CD4-positive, alpha-beta T cell treated with Interleukin-12 subunit alpha and Interleukin-12 subunit beta, for 1 hour (primary cell): ENCODE data around the gene TMEM181.
"Not testable (repeated sequence)": the region's sequence is repeated elsewhere in the genome, so short reads cannot be mapped to it uniquely, and the experiment has no call there.

Experiments
- DNase-seq: peaks from one replicate; pipeline ENCODE4 v3.0.0-alpha.2; 2020

Gene TMEM181, protein sequence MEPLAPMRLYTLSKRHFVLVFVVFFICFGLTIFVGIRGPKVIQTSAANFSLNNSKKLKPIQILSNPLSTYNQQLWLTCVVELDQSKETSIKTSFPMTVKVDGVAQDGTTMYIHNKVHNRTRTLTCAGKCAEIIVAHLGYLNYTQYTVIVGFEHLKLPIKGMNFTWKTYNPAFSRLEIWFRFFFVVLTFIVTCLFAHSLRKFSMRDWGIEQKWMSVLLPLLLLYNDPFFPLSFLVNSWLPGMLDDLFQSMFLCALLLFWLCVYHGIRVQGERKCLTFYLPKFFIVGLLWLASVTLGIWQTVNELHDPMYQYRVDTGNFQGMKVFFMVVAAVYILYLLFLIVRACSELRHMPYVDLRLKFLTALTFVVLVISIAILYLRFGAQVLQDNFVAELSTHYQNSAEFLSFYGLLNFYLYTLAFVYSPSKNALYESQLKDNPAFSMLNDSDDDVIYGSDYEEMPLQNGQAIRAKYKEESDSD

DNA sequence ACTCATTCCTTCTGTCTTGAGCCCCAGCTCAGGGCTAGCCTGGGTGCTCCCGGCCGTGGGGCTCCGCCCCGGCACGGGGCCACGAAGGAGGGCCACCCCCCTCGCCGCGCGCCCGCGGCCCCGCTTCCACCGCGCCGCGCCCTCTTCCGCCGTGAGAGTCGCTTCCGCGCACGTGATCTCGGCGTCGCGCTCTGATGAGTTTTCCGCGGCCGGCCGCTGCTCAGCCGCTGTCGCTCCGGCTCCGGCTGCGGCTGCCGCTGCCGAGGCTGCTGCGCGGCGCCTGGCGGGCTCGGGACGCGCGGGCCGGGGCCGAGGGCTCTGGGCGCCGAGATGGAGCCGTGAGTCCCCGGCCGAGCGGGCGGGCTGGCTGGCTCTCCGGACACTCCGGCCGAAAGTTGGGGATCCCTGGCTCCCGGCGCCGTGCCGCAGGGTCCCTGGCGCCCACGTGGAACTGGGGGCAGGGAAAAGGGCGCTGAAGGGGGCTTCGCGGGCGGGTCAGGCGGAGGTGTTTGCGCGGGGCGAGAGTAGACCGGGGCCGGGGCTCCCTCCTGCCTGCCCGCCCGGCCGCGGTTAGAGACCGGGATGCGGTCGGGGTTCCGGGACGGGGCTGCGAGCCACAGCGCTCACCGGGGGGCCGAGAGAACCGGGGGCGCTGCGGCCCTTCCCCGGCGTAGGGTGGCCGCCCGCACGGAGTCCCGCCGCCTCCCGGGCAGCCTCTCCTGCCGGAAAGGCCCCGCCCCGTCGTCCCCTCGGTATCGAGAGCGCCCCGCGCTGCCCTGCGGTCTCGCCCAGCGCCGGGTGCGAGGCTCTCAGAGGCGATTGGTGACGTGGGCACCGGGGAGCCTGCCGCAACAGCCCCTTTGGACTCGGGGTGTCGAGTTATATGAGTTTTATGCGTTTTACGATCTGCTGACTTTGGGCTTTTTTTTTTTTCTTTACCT, at the start of gene TMEM181:
Gene TMEM181 (plus strand): TSS at position 197 of the 941 bp plus-strand sequence. CDS start 134 bp downstream, at position 331.
- peak; percentile 90 for DNase-seq

DNA sequence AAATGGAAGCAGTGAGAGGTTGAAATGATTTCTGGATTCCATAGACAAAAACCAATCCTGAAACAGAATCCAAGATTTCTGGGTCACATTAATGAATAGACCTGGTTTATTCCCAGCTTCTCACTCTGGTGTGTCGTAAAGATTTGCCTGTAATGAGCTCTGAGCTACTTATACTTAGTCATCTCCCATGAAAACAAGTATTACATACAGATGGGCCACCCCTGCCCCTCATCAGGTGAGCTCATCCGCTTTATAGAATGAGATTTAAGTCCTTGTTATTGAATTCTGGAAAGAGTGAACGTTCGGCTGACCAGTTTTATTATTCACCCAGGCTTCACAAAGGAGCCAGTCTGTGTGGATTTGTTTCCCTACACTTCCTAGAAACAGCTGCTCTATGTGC, 47.1 kb upstream of the TMEM181 start:
- no peak for DNase-seq

DNA sequence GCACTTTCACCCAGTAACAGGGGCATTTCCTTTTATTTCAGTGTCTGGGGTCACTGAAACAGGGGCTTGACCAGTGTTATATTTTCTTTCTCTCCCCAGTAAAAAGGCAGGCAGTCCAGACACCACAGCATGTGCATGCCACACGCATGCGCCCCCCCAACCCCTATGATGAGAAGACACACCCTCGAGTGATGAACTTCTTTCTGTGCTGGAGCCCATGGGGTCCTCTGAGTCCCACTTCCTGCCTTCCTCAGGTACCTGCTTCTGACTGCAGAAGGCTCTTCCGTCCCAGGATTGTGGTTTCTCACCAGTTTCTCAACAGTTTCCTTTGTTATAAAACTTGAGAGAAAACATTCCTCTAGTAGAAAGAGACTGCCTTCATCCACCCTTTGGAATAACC, 45.7 kb upstream of the TMEM181 start:
- peak; percentile 5 for DNase-seq

DNA sequence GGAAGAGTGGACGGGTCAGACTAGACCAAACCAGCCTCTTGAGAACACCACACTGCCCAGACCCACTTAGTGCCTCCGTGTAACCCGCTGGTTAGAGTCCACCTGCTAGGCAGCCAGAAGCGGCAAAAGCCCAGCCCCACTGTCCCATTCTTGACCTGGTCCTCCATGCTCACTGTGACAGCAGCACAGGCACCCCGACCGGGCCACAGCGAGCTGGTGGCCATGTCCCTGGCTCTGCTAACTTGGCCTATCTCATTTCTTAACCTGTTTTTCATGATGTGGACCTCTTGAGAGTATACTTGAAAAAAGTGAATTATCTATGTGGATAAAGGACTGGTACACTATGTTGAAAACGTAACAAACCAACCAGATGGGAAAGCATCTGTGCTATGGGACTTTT, 44.9 kb upstream of the TMEM181 start:
- no peak for DNase-seq

DNA sequence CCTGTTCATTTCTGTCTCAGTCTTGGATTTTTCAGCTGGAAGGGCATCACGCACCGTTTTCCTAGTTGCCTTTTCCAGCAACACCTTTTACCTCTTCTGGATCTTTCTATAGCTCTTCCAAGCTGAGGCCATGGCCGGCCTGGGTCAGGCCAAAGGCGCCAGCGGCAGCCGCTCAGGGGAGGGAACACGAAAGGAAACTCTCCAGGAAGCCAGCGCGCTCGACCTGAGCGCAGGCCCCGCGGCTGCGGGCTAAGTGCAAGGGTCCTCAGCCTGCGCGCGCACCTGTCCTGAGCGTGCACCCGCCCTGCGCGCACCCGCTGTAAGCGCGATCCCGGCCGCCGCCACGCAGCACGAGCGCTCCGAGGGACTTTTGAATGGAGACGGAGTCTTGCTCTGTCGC, 43.8 kb upstream of the TMEM181 start:
- DNase-seq = no peak

DNA sequence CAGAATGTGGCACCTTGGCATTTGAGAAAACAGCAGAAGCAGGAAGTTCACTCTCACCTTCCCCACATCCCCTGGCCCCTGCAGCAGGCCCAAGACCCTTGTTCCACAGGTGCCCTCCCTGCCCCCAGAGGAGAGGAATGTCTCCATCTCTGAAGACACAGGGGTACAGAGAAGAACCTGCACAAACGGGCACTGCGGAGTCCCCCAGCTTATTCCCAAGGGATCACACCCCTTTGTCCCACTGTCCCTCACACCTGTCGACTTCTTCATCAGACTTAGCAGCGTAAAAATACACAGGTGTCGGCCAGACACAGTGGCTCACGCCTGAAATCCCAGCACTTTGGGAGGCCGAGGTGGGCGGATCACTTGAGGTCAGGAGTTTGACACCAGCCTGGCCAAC, 42.9 kb upstream of the TMEM181 start:
- no peak for DNase-seq

DNA sequence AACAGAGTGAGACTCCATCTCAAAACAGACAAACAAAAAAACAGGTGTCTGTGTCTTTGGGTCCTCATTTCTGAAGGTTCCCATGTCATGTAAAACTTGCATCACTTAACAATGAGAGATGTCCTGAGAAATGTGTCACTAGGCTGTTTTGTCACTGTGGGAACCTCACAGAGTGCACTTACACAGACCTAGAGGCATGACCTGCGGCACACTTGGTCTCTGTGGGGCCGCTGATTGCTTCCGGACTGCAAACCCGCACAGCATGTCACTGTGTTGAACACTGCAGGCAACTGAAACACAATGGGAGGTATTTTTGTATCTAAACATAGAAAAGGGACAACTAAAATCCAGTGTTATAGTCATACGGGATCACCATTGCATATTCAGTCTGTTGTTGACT, 42.3 kb upstream of the TMEM181 start:
- DNase-seq = peak; percentile 5

DNA sequence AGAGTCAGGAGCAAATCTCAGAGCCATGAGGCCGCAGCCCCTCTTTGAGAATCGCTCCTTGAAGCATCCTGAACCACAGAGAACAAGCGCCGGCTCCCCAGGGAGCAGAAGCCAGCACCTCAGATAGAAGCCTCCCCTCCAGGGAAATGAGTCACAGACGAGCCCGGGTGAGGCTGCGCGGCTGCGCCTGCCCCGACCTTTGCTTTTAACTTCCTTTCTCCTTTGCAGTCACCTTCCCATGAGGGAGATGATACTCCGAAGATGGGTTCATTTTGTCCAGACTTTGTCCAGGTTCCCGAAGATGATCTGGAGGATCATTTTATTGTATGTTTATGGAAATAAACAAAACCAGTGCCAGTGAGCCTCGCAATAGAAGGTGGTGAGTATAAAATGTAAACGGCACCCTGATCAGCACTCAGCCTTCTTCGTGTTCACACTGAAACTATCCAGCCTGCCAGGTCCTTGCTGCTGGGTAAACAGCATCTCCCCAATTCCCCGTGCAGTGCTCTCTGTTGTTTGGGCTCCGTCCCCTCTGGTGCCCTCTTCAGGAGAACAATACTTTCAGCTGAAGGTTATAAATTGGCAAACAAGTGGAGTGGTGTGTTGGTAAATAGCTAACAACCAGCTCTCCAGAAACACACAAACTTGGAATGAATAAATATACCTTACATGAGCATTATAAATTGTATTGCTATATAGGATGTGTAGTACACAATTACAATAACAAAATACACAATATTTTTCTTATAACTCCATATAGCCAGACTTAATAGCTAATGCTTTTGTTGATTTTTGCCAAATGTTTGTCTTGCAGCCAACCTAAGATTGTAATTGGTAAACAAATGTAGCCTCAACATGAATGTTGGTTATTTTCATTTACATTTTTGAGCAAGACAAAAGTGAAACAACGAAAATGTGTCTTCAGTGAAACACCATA, 41.4 kb upstream of the TMEM181 start:
- DNase-seq = peak; percentile 69

DNA sequence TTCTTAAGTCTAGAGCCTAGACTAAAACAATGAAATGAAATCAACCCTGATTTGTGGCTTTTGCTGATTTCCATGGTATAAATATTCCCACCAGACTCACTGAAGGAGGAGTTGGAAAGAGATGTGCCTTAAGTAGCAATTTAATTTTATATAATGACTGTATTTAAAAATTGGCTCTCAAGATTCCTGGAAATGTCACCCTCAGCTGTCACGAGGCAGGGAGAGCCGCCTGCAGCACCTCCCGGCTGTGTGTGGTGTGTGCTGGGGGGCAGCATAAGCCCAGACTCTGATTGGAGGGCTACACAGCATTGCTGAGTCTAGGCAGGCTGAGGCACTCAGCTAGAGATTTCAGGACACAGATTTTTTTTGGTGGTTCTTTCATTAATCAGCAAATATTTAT, 40.6 kb upstream of the TMEM181 start:
- no peak for DNase-seq

DNA sequence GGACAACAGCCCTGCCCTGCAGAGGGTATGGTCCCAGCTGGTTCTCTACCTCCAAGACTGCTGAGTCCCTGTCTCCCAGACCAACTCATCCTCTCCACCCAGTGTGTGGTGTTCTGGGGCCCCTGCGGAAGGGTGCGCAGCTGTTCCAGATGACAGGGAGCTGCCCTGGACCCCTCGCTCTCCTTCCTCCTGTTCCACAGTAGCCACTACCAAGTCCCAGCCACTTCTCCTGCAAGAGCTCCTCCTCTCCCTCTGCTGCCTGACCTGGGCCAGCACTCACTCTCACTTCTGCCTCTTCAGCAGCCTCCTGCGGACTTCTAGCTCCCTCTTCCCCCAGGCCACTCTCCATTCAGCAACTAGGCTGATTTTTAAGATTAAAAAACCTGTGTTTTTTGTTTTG, 40.1 kb upstream of the TMEM181 start:
- DNase-seq = no peak

DNA sequence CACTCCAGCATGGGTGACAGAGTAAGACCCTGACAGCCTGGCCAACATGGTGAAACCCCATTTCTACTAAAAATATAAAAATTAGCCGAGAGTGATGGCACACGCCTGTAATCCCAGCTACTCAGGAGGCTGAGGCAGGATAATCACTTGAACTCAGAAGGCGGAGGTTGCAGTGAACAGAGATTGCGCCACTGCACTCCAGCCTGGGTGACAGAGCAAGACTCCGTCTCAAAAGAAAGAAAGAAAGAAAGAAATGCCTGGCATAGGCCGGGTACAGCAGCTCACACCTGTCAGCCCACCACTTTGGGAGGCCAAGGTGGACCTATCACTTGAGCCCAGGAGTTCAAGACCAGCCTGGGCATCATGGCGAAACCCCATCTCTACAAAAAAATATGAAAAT, 38.9 kb upstream of the TMEM181 start:
- not testable (repeated sequence) for DNase-seq

DNA sequence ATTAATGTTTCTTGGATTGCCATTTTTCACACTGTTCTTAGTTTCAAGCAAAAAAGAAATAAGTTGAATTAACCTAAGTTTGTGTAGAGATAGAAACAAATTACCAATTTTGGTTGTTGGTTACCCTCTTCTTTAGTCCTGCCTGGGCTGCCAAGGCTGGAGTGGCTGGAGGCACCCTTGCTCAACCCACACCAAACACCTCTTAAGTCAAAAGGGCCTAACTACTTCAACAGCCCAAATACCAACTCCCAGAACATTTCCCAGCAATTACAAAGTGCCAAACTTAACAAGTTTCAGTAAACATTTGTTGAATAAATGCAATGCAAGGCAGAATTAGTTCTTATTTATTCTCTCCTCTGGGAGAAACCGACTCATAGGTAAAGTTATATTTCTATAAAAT, 38.1 kb upstream of the TMEM181 start:
- no peak for DNase-seq

DNA sequence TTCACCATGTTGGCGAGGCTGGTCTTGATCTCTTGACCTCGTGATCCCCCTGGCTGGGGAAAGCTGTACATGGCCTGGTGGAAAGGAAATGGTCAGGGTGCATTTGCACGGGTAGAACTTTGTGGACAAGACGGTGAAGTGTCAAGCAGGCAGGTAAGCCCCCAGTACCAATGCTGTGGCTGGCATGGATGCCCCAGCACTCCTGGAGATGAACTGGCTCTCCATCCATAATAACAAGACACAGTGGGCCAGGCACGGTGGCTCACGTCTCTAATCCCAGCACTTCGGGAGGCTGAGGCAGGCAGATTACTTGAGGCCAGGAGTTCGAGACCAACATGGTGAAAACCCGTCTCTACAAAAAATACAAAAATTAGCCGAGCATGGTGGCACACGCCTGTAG, 37.3 kb upstream of the TMEM181 start:
- no peak for DNase-seq

DNA sequence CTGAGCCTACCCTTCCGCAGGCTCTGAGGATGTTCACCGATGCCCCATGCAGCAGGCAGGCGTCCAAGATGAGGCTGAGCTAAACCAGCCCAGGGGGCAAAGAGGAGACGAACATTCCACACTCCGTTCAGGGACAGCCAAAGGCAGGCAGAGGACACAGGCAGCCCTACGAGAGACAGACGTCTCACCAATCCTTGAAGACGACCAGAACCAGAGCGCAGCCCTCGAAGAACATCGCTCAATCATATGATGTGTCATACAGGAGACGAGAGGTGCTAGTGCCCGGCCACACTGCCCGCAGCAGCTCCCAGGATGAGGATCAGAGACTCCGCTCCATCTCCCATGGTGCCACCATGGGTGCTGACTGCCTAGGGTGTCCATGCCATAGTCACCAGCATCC, 35.6 kb upstream of the TMEM181 start:
- DNase-seq = no peak

DNA sequence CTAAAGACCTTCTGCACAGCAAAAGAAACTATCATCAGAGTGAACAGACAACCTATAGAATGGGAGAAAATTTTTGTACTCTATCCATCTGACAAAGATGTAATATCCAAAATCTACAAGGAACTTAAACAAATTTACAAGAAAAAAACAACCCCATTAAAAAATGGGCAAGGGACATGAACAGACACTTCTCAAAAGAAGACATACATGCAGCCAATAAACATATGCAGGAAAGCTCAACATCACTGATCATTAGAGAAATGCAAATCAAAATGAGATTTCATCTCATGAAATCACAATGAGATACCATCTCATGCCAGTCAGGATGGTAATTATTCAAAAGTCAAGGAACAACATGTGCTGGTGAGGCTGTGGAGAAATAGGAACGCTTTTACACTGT, 32.0 kb upstream of the TMEM181 start:
- DNase-seq = not testable (repeated sequence)

DNA sequence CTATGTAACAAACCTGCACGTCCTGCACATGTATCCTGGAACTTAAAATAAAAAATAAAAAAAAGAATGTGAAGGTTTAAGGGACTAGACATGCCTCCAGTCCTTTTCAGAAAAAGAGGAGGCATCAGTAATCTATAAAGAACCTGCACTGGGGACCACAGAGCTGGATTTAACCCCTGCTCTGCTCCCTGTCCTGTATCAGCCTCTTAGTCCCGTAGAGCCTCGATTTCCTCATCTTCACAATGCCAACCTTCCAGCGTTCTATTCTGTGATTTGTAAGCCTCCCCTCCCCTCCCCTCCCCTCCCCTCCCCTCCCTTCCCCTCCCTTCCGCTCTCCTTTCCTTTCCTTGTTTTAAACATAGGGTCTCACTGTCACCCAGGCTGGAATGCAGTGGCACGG, 31.1 kb upstream of the TMEM181 start:
- DNase-seq = no peak

DNA sequence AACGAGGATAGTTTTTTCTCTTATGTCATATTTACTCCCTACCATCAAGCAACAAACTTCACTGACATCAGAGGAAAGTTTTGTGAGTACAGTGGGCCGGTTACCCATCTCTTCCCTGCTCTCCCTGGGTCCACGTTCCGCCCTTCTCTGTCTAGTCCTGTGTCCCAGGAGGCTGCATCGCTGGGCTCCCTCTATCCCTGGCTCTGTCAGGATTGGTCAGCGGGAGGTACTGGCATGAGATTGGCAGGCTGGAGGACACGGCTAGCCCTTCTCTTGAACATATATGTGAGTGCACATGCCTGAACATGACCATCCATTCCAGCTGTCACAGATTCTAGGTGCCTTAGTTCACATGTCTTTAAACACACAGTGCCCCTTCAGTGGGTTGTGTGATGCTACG, 30.3 kb upstream of the TMEM181 start:
- DNase-seq = no peak

DNA sequence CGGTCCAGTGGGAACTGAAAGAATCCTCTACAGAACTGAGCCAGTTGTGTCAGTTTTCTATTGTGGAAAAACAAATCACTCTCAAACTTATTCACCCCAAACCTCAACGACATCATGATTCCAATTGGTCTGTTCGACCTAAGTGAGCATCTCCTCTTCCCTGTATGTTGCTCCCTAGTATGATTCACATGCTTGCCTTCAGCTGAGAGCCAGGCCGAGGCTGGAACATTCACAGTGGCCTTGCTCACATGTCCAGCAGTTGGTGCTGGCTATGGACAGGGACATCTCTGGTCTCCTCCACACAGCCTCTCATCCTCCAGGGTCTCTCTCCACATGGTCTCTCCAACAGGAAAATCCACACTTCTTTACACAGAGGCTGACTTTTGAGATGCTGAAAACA, 28.3 kb upstream of the TMEM181 start:
- no peak for DNase-seq

DNA sequence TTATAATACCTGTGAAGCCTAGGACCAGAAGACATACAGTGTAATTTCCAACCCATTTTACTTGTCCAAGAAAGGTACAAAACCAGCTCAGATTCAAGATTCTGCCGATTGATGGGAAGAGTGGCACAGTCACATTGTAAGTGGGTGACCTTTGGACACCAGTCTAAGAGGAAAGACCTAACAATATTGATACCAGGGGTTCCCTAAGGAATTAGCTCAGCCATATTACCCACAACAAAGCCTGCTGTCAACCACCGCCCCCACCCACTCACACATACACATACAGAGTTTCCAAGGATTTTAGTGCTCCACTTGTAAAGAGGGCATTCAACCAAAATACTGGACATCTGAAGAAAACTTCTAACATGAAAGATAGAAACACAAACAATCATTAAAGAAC, 27.9 kb upstream of the TMEM181 start:
- no peak for DNase-seq

DNA sequence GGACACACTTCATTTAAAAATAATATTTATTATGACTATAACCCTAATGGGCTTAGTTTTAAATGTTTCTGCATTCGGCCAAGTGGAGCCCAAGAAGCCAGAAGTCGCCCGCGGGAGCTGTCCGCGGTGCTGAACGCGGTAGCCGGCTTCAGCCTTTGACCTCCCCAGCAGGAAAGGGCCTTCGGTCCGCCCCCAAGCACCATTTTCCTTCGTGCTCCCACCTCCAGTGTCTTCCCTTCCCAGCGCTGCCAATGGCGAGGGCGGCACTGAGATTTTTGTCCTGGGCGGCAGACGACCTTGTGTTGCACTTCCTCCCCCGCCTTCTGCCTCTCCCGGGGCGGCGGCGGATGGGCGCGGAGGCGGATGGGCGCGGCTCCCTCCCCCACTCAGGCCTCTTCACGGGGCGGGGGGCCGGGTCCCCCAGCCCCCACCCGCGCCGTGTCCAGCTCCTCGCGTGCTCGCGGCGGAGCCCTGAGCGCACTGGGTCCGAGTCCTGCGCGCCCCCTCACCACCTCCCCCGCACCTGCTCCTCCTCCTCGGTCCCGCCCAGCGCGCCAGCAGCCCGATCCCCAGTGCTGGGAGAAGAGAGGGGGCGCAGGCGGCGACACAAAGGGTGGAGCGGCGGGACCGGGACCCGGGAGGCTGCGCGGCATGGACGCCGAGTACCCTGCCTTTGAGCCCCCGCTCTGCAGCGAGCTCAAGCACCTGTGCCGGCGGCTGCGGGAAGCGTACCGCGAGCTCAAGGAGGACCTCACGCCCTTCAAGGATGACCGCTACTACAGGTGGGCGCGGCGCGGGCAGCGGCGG, 23.6 kb upstream of the TMEM181 start:
- DNase-seq = peak; percentile 75

DNA sequence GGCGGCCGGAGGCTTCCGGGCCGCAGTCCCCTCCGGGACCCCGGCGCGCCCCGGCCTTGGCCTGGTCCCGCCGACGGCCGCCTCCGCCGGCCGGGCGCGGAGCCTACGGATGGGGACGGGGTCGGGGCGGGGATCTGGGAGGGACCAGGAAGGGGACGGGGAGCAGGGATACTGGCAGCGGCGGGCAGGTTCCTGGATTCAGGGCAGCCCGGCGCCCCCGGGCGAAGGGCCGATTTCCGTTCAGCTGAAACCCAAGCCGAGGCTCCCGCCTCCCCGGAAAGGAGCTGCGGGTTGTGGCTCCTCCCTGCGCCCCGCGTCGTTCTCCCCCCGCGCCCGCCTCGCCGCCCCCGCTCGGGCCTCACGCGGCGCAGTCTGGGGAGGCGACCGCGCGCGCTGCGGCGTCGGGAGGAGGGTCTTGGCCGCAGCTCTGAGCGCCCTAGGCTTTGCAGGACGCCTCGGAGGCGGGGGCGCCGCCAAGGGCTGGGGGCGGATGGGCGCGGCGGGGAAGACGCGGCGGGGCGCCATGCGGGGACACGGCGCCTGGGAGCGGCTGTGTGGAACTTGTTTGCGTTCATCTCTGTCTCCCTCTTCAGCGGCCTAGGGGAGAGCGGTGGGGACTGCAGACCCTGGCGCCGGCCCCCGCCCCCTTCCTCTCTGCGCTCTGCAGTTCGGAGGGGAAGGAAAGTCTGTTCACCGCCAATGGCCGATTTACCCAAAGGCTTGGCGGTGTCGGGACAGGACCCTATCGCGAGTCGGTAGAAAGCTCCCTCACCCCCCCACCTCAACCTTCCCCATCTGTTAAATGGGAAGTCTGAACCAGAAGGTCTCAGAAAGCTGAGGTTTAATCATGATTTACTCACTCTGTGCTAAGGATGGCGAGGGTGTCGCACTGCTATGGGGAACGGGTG, 22.7 kb upstream of the TMEM181 start:
- DNase-seq = peak; percentile 26
